ENCODE data around the gene TUBB1. TPM values are rescaled to one million over a fixed set of nuclear protein-coding genes. Genes with fewer than 3 reads are reported as not detected.

TUBB1 gene
- total and polyA plus RNA-seq, 2 donors (not counting 1 experiment from before 2014, with no cell fraction given): 0.22 to 0.43 TPM

DNA sequence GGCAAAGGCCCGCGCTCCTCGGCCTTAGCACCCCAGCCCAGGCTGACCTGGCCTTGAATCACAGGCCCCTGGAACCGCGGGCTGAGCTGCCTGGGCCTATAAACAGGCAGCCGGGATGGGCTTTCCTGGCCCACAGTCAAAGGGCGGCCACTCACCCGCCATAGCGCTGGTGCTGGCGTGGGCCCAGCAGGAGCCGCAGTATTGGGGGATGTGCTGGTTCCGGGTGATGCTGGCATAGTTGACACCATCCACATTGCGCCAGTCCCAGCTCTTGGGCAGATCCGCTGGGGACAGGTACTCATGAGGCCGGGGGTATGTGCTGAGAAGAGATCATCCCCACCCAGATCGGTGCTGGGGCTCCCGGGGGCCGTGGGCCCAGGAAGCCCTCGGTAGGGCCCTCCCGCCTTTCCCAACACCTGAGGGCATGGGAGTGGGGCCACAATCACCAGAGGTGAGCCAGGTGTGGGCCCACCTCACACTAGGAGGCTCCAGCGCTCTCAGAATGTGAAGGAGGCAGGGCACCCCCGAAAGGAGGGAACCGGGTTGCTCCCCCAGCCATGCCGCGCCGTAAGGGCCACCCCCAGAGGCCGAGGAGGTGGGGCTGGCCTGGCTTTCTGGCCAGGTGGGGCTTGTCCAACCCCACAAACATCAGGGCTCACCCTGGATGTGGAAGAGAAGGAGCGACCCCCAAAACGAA is 12.9 kb upstream of the TUBB1 start:
- H3K4me3 Mint-ChIP-seq: peak overlapping the region; percentile 96
- H3K4me2 ChIP-seq (replicated peaks; ENCODE audit: low read depth, low read length, poor library complexity, severe bottlenecking): peak overlapping the region; percentile 86
- peaks cover 62% of the 10 kb centered on the region for H3K79me2 ChIP-seq (ENCODE audit: control insufficient read depth, insufficient read depth, low read length)
- H3K27me3 ChIP-seq (replicated peaks in 1 of 4; ENCODE audit: control extremely low read depth in 1 of 4, control insufficient read depth in 3 of 4, insufficient read depth in 4 of 4, low read length in 3 of 4): no peaks in the 10 kb centered on the region
- H3K9me3 ChIP-seq (ENCODE audit: control extremely low read depth in 1 of 3, control insufficient read depth in 2 of 3, insufficient read depth in 1 of 3, low read length in 2 of 3): peaks cover 0 to 6% (median 0%) of the 10 kb centered on the region in 3 donors
- POLR2A ChIA-PET: interaction anchor here (1.0 to 3.1 kb wide), 3 partner anchors 10 to 1386 kb away, joined by 3 to 30 read pairs (median 8); partner anchors contain the start of gene ATP5F1E
- DNase-seq (peak; percentile 41), ATAC-seq (ENCODE audit: low read depth) (no peak)
- peak overlapping the region; percentile 64 for H2AFZ ChIP-seq (ENCODE audit: insufficient read depth, low read depth, low read length, poor library complexity, severe bottlenecking)
- intact Hi-C loops (cut with micrococcal nuclease): loop anchor here (5.0 to 10.0 kb wide), 3 partner anchors 1322 to 1612 kb away; partner anchors contain the start of gene RBM38
- no peaks in the 10 kb centered on the region for H3K27me3 Mint-ChIP-seq
- TF ChIP-seq, protein P1, sequence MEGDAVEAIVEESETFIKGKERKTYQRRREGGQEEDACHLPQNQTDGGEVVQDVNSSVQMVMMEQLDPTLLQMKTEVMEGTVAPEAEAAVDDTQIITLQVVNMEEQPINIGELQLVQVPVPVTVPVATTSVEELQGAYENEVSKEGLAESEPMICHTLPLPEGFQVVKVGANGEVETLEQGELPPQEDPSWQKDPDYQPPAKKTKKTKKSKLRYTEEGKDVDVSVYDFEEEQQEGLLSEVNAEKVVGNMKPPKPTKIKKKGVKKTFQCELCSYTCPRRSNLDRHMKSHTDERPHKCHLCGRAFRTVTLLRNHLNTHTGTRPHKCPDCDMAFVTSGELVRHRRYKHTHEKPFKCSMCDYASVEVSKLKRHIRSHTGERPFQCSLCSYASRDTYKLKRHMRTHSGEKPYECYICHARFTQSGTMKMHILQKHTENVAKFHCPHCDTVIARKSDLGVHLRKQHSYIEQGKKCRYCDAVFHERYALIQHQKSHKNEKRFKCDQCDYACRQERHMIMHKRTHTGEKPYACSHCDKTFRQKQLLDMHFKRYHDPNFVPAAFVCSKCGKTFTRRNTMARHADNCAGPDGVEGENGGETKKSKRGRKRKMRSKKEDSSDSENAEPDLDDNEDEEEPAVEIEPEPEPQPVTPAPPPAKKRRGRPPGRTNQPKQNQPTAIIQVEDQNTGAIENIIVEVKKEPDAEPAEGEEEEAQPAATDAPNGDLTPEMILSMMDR (IDR thresholded peaks at IDR 0.05): no peak
- TF ChIP-seq EZH2 (IDR thresholded peaks at IDR 0.05; ENCODE audit: borderline replicate concordance, insufficient read depth, low read depth, low read length, poor library complexity, severe bottlenecking): no peak
- 36% methylated on average over 27 of the region's 29 CpGs for WGBS (ENCODE audit: insufficient coverage)
- H3K27ac ChIP-seq (ENCODE audit: low read length in 2 of 2): peak overlapping the region; percentile 97
- H4K20me1 ChIP-seq (ENCODE audit: control insufficient read depth, insufficient read depth, low read length, poor library complexity, severe bottlenecking): peaks cover 43% of the 10 kb centered on the region
- H3K4me1 ChIP-seq (ENCODE audit: control insufficient read depth in 2 of 2, insufficient read depth in 2 of 2, low read length in 2 of 2): peaks cover 49 to 72% of the 10 kb centered on the region in 2 donors
- peaks cover 72% of the 10 kb centered on the region for H3K4me1 Mint-ChIP-seq
- peaks cover 0 to 28% of the 10 kb centered on the region in 2 experiments for H3K36me3 ChIP-seq (replicated peaks in 1 of 2; ENCODE audit: control extremely low read depth in 1 of 2, control insufficient read depth in 1 of 2, extremely low read depth in 1 of 2, insufficient read depth in 2 of 2, low read length in 1 of 2)
- CTCF ChIA-PET: interaction anchor here (1.6 to 2.9 kb wide), 3 partner anchors 25 to 201 kb away, joined by 5 to 19 read pairs (median 6); partner anchors contain the start of genes ATP5F1E and NELFCD
- no peaks in the 10 kb centered on the region for H3K9me3 Mint-ChIP-seq (ENCODE audit: insufficient read depth)
- peak overlapping the region; percentile 77 to 91 (median 88) for H3K4me3 ChIP-seq (ENCODE audit: control extremely low read depth in 1 of 5, extremely low read depth in 1 of 5, insufficient read depth in 1 of 5, low read depth in 2 of 5, low read length in 4 of 5)
- peak overlapping the region; percentile 80 for H3K9ac ChIP-seq (ENCODE audit: low read length)
- peak overlapping the region; percentile 99 for H3K27ac Mint-ChIP-seq
